GM10266 (cell line): ENCODE data around the gene ZXDB.
"Not testable (repeated sequence)": the region's sequence is repeated elsewhere in the genome, so short reads cannot be mapped to it uniquely, and the experiment has no call there.

ENCODE experiments used
- DNase-seq: peaks from one replicate; pipeline ENCODE4 v3.0.0; 2012; ENCODE audit errors: extremely low spot score
- TF ChIP-seq, protein P1 (sequence below): IDR thresholded peaks from 2 replicates; pipeline ENCODE4 v1.5.1; 2012; ENCODE audit warnings: mild to moderate bottlenecking, low read depth; ENCODE audit not compliant: control insufficient read depth, insufficient read depth; ENCODE audit errors: missing control alignments

Gene ZXDB

DNA sequence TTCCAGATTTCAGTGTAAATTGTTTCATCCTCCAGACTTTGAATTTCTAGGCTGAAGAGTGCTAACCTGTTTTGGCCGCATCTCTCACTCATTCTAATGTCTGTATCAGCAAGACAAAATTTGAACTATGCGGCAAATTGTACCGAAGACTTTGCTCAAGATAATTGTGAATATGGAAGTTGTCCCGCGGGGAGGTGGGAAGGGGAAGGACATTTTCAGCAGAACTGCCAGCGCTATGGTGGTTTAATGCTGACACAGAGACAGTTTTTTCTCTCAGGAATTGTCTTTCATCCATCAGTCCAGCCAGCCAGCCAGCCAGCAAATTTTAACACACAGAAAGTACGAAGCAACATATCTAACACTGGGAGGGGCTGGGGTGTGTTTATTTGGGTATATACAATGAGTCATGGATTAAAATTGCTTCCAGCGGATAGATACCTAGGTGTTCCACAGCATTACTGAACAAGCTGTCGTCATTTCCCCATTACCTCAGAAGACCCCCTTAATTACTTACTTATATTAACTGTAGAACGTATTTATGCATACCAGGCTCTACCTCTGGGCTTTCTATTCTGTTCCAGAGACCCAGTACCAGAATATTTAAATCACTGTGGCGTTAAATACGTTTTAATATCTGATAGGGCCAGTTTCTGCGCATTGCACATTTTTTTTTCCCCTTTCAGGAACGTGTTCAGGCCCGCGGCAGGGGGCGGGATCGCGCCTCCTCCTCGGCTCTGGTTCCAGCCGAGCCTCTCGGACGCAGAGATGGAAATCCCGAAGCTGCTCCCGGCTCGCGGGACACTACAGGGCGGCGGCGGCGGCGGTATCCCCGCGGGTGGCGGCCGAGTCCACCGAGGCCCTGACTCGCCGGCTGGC, at the start of gene ZXDB:
Gene ZXDB, plus strand, starts transcription at position 728 of the 876 bp plus-strand sequence. Its CDS starts 38 bp downstream, at position 766.
- DNase-seq, result not testable (repeated sequence)

DNA sequence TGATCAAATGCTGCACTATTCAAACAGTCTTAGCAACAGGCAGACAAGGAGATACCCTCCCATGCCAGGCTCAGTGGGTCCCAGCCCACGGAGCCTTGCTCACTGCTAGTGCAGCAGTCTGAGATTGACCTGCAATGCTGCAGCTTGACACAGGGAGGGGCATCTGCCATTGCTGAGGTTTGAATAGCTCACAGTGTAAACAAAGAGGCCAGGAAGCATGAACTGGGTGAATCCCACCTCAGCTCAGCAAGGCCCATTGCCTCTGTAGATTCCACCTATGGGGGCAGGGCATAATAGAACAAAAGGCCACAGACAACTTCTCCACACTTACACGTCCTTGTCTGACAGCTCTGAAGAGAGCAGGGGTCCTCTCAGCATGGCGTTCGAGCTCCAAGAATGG, 26.6 kb upstream of the ZXDB start:
- TF ChIP-seq, protein P1, sequence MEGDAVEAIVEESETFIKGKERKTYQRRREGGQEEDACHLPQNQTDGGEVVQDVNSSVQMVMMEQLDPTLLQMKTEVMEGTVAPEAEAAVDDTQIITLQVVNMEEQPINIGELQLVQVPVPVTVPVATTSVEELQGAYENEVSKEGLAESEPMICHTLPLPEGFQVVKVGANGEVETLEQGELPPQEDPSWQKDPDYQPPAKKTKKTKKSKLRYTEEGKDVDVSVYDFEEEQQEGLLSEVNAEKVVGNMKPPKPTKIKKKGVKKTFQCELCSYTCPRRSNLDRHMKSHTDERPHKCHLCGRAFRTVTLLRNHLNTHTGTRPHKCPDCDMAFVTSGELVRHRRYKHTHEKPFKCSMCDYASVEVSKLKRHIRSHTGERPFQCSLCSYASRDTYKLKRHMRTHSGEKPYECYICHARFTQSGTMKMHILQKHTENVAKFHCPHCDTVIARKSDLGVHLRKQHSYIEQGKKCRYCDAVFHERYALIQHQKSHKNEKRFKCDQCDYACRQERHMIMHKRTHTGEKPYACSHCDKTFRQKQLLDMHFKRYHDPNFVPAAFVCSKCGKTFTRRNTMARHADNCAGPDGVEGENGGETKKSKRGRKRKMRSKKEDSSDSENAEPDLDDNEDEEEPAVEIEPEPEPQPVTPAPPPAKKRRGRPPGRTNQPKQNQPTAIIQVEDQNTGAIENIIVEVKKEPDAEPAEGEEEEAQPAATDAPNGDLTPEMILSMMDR, result no peak
- DNase-seq, result no peak

DNA sequence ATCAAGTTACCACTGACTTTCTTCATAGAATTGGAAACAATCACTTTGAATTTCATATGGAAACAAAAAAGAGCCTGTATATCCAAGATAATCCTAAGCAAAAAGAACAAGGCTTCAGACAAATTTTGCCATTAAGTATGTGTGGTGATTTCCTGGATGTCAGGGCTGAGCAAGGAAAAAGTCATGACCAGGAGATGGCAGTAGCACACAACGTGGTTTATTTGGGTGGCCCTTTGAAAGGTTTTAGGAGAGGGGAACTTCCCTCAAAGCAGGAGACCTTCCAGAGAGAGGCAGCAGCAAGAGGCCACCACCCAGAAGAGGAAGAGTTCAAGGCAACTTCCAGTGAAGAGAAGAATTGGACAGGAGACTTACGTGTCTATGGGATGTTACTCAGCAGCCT, 18.1 kb upstream of the ZXDB start:
- TF ChIP-seq, protein P1, result peak; percentile 42
- no peak for DNase-seq

DNA sequence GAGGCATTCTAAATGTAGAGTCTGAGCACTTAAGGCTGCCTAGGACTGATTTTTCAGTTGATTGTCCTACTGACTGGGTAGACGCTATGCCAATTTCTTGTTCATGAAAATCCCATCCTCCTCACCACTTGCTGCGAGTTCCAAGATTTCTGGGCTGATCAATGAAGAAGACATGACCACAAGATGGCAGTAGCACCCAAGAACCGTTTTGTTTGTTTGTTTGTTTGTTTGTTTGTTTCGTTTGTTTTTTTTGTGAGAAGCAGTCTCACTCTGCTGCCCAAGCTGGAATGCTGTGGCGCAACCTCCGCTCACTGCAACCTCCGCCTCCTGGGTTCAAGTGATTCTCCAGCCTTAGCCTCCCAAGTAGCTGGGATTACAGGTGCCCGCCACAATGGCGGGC, 8.9 kb upstream of the ZXDB start:
- DNase-seq, result not testable (repeated sequence)

DNA sequence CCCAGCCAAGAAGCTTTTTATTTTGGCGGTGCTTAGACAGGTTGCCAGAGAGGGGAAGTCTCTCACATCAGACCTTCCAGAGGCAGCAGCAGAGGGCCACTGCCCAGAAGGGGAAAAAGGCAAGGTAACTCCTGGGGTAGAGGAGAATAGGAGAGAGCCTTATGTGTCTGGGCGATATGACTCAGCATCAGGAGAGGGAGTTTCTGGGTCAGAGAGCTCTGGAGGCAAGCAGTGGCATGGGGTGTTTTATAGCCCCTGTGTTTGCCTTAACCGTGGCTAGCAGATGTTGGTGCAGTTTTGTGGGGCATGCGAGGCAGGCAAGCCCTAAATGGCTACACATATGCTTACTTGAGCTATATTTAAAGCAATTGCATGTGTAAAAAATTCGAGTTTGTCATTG, 8.3 kb upstream of the ZXDB start:
- TF ChIP-seq, protein P1, result no peak
- no peak for DNase-seq

DNA sequence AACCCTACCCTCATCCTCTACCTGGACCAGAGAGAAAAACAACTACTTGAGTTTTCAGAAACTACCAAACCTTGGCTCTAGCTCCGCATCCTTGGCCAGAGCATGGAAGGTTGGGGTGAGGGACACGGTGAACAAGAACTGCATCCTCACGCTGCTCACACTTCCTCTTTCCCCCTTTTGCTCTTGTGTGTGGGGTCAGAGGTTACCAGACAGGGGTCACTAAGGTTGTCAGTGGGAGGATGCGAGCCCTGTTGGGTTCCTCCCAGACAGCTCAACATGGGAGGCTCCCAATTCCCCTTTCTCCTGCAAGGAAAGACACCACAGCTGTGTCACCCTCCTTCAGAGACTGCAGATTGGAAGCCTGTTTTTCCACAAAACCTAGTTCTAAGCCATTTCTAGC, 5.5 kb upstream of the ZXDB start:
- no peak for DNase-seq
- TF ChIP-seq, protein P1, result no peak

DNA sequence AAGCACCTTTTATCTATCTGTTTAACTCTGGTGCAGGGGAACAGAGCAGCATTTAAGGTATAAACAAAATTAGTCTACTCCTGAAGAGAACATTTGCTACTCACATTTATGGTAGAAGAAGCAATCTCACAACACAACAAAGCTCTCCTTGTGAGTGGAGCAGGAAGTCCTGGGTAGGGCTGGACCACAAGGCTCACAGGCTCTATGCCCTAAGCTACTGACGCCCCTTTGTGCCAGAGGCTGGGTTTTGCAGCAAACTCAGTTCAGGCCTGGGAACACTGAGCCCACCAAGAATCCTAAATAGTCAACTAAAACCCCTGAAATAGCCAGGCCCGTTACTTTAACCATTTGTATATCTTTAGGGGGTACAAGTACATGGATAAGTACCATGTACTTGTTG, 4.7 kb upstream of the ZXDB start:
- DNase-seq, result no peak
- TF ChIP-seq, protein P1, result no peak

DNA sequence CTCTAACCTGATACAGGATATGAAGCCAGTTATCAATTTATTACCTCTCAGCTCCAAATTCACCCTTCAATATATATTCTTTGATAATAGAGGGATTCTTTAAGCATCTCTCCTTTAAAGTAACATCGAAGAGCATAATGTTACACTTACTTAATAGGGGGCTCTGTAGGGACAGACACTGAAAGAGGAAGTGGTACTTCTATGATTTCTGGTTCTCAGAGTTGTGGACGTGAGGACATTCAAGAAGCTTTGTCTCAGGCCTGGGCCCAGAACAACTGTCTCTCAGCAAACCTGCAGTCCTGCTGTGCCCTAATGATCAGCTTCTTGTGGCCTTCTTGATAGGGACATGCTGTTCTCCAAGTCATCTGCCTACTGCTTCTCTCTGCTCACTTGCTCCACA, 4.2 kb upstream of the ZXDB start:
- DNase-seq, result peak; percentile 4
- TF ChIP-seq, protein P1, result no peak

DNA sequence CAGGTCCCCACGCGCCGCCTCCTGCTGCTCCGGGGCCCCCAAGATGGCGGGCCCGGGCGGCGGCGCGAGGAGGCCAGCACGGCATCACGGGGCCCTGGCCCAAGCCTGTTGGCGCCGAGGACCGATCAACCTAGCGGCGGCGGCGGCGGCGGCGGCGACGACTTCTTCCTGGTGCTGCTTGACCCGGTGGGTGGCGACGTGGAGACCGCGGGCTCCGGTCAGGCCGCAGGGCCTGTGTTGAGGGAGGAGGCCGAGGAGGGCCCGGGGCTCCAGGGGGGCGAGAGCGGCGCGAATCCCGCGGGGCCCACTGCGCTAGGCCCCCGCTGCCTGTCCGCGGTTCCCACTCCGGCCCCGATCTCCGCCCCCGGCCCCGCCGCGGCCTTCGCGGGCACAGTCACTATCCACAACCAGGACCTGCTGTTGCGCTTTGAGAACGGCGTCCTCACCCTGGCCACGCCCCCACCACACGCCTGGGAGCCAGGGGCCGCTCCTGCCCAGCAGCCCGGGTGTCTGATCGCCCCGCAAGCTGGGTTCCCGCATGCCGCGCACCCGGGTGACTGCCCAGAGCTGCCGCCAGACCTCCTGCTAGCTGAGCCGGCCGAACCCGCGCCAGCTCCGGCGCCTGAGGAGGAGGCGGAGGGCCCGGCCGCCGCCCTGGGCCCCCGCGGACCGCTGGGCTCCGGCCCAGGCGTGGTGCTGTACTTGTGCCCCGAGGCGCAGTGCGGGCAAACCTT, 516 bp downstream of the ZXDB start:
- DNase-seq, result not testable (repeated sequence)
